H54 (cell line): Measurements from ENCODE around the gene LPCAT1.
"Not testable (repeated sequence)": the region's sequence is repeated elsewhere in the genome, so short reads cannot be mapped to it uniquely, and the experiment has no call there.

Experiments
- DNase-seq: peaks from one replicate; pipeline ENCODE4 v3.0.0; 2011; ENCODE audit warnings: low spot score, mixed read lengths; ENCODE audit not compliant: insufficient read length
- FAIRE-seq: peaks from 3 replicates; lab custom pipeline; 2011; peaks lifted over from hg19 to GRCh38; lab: Jason Lieb, UNC
- POLR2A ChIP-seq: IDR thresholded peaks from 2 replicates; pipeline ENCODE4 v1.6.1; 2011; ENCODE audit warnings: low read depth, mild to moderate bottlenecking, low read length

LPCAT1 gene

DNA sequence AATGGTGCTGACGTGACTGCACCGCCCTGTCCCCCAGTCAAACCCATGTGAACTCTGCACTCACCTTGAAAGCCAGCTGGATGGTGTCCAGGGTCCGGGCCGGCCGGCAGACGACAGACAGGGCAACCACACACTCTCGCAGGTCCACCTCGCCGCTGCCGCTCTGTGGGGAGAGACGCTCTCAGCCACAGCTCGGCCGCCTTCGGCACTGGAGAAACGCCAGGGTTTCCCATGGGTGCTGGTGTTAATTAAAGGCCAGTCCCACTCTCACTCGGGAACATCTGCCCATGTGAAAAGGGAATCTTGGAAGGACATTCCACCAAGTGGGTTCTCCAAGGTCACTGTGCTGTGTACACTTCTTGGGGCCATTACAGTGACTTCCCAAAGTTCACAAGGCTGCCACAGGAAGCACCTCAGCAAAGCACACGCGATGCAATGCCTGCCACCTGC, 53.0 kb downstream of the LPCAT1 start:
- FAIRE-seq (no peak), DNase-seq (no peak)
- no peak for TF ChIP-seq POLR2A

DNA sequence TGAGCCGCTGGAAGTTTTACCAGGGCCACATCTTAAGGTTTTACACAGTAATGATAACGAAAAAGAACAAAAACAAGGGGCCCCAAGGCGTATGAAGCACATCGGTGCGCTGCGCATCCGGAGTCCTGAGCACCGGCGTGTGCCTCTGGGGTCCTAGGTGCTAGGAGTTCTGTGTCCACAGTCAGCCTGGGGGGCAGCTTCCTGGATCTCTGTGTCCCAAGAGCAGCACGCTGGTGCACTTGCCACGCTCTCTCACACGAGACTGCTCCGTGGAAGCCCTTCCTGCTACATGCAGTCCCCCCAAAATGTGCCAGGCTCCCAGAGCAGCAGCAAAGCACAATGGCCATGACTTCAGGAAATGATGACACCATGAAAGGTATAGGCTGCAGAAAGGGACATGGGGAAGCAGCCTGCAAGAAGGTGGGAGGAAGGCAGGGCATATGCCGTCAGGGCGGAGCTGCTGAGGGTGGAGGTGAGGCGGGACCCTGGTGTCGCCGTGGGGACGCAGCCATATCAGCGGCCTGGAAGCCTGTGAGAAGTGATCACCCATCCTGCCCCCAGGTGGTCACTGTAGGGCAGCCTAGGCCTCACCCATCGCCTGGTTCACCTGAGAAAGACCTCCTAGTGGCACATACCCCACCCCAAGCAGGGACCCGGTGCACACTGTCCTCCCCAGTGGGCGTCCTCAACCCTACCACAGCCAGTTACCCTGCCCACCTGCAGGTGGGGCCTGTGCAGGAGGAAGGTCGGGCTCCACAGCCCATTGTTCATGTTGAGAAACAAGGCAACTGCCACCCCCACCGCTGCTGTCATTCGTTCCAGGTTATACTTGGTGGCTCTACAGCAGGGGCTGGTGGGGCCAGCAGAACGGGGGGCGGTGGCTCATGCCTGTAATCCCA, 54.9 kb downstream of the LPCAT1 start:
- no peak for TF ChIP-seq POLR2A
- FAIRE-seq = no peak

GRCh38 chr5:1468247-1468612, 55.5 kb downstream of the LPCAT1 start:
- FAIRE-seq (no peak), DNase-seq (no peak)

More for the DNA sequence above, 54.9 kb downstream of the LPCAT1 start:
- no peak for DNase-seq

GRCh38 chr5:1467341-1468246, 56.2 kb downstream of the LPCAT1 start:
- TF ChIP-seq POLR2A = no peak
- DNase-seq = no peak
- FAIRE-seq = no peak

More at GRCh38 chr5:1468247-1468612, 55.5 kb downstream of the LPCAT1 start:
- no peak for TF ChIP-seq POLR2A

- no peak for TF ChIP-seq POLR2A
- no peak for DNase-seq
- no peak for FAIRE-seq
These were observed 57.0 kb downstream of the LPCAT1 start for GRCh38 chr5:1466631-1467265.

- TF ChIP-seq POLR2A = no peak
- FAIRE-seq (no peak), DNase-seq (no peak)
These were observed 57.7 kb downstream of the LPCAT1 start for GRCh38 chr5:1465966-1466471.

GRCh38 chr5:1465117-1465516, 58.6 kb downstream of the LPCAT1 start:
- no peak for TF ChIP-seq POLR2A
- FAIRE-seq (no peak), DNase-seq (no peak)

DNA sequence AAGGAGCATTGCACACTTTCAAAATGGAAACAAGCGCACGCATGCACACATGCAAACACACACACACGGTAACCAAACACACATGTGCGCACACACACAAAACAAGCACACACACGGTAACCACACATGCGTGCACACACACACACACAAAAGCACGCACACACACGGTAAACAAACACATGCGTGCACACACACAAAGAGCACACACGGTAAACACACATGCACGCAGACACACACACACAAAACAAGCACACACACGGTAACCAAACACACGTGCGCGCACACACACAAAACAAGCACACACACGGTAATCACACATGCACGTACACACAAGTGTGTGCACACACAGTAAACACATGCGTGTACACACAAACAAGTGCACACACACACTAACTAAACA, 59.2 kb downstream of the LPCAT1 start:
- no peak for FAIRE-seq
- no peak for TF ChIP-seq POLR2A

DNA sequence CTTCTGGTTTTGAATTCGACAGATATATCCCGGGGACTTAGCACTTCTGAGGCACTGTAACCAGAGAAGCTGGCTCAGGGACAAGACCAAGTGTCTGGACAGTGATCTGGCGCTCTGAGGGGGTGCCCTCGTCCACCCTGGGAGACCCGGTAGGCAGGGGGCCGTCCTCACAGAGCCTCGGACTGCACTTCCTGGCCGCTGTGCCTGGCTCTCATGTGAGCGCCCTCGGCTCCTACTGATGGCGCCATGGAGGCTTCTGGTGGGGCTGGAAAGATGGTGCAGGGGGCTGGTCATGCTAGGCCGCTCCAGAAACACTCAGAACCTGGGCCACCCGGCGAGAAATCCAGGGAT, 59.7 kb downstream of the LPCAT1 start:
- no peak for TF ChIP-seq POLR2A
- DNase-seq (no peak), FAIRE-seq (no peak)

More for the DNA sequence above, 59.2 kb downstream of the LPCAT1 start:
- no peak for DNase-seq

GRCh38 chr5:1463326-1464095, 60.2 kb downstream of the LPCAT1 start:
- no peak for TF ChIP-seq POLR2A
- DNase-seq = no peak
- no peak for FAIRE-seq

GRCh38 chr5:1462358-1462757, 61.4 kb downstream of the LPCAT1 start:
- DNase-seq = no peak
- no peak for TF ChIP-seq POLR2A
- FAIRE-seq = no peak

- no peak for TF ChIP-seq POLR2A
- DNase-seq (no peak), FAIRE-seq (no peak)
These were observed 62.4 kb downstream of the LPCAT1 start for GRCh38 chr5:1461396-1461795.

DNA sequence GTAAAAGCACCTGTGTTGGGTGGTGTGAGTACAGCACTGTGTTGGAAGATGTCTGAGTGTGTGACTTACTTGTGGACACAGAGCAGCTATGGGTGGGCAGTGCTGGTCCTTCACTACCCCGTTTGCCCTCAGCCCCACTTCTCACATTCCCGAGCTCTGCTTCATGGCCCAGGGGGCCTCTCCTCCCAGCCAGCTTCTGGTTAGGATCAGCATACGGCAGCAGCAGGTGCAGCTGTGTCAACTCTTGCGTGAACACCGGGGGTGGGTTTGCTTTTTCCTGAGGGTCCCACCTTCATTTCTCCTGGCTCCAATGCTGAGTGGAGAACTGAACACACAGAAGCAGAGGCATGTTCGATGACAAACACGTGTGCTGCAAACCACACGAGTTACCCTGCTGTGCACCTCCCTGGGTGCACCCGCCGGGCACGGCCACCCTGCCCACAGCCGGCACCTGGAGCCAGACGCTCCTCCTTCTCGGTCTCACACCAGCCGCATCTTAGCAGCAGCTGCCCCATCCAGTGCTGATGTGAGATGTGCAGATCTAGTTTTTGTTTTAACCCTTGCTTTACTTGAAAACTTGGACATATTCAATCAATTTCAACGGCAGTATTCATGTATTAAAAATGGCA, 63.6 kb downstream of the LPCAT1 start:
- FAIRE-seq = no peak
- no peak for TF ChIP-seq POLR2A
- no peak for DNase-seq

DNA sequence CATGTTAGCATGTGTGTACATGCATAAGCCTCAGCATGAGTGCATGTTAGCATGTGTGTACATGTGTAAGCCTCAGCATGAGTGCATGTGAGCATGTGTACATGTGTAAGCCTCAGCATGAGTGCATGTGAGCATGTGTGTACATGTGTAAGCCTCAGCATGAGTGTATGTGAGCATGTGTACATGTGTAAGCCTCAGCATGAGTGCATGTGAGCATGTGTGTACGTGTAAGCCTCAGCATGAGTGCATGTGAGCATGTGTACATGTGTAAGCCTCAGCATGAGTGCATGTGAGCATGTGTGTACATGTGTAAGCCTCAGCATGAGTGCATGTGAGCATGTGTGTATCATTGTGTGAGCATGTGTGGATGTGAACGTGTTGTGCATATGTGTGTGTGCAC, 64.3 kb downstream of the LPCAT1 start:
- not testable (repeated sequence) for DNase-seq, FAIRE-seq

GRCh38 chr5:1456110-1456881, 67.5 kb downstream of the LPCAT1 start:
- not testable (repeated sequence) for DNase-seq, FAIRE-seq
